Mammary epithelial cell (primary cell): ENCODE results near the gene SIK3.

Experiments used
- CTCF ChIP-seq, 2 donors: IDR thresholded peaks in 1 of 2; conservative IDR thresholded peaks in 1 of 2; 2 replicates each; pipeline ENCODE4 v1.5.1; 2011 to 2012; ENCODE audit warnings: inconsistent platforms in 2 of 2, low read length in 2 of 2, mild to moderate bottlenecking in 2 of 2, control low read depth in 1 of 2, low read depth in 1 of 2; ENCODE audit not compliant: insufficient read depth in 1 of 2; ENCODE audit errors: extremely low read depth in 1 of 2
- EZH2 ChIP-seq: IDR thresholded peaks from 2 replicates; pipeline ENCODE4 v1.6.1; 2012; ENCODE audit warnings: low read length, inconsistent platforms, borderline replicate concordance

GRCh38 chr11:116868066-116868465 is 230.2 kb downstream of the SIK3 start:
- TF ChIP-seq CTCF (conservative IDR thresholded peaks at IDR 0.05 in 1 of 2, IDR thresholded peaks at IDR 0.05 in 1 of 2; ENCODE audit: extremely low read depth in 1 of 2, insufficient read depth in 1 of 2, low read depth in 1 of 2, low read length in 2 of 2) (no peak), EZH2 (no peak)
